ENCODE data around the gene KCTD19.

Gene KCTD19

DNA sequence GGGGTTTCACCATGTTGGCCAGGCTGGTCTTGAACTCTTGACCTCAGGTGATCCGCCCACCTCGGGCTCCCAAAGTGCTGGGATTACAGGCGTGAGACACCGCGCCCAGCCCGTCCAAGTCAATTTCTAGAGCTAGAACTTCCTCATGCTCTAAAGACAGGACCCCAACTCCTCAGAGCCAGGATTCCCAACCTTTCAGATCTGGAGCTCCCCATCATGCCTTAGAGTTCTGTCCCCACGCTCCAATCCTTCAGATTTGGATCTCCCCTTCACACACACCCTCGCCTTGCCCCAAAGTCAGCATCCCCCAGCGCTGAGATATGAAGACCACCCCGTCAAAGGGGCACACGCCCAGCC, 448 bp downstream of the KCTD19 start:
- no peak for DNase-seq (ENCODE audit: low read depth in 1 of 2, low spot score in 1 of 2)

DNA sequence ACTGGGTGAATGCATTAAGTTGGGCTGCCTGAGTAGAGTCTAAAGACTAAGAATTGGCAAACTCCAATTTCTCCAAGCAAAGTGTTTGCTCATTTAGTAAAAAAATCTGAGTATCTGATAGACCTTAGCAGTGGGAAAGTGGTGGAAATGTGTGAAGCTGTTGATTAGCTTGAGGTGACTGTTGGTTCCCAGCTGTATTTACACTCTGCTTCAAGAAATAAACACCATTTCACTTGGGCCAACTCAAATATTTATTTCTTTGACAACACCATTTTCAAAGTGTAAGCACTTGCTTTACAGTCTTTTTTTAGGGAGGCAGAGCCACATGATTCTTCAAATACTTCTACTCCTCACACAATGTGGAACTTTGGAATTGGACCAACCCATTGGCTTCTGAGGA, 8.7 kb downstream of the KCTD19 start:
- DNase-seq (ENCODE audit: low read depth in 1 of 2, low spot score in 1 of 2) = no peak

DNA sequence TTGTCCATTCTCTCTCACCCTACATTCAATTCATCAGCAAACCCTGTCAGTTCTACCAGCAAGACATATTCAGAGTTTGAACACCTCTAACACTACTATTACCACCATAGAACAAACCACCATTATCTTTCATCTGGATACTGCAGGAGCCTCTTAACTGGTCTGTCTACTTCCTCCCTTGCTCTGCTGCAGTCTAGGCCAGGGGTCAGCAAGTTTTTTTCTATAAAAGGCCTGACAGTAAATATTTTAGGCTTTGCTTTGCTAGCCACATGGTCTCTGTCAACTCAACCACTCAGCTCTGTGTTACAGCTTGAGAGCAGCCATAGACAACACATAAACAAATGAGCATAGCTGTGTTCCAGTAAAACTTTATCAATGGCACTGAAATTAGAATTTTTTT, 13.8 kb downstream of the KCTD19 start:
- DNase-seq (ENCODE audit: low read depth in 1 of 2, low spot score in 1 of 2) = no peak

DNA sequence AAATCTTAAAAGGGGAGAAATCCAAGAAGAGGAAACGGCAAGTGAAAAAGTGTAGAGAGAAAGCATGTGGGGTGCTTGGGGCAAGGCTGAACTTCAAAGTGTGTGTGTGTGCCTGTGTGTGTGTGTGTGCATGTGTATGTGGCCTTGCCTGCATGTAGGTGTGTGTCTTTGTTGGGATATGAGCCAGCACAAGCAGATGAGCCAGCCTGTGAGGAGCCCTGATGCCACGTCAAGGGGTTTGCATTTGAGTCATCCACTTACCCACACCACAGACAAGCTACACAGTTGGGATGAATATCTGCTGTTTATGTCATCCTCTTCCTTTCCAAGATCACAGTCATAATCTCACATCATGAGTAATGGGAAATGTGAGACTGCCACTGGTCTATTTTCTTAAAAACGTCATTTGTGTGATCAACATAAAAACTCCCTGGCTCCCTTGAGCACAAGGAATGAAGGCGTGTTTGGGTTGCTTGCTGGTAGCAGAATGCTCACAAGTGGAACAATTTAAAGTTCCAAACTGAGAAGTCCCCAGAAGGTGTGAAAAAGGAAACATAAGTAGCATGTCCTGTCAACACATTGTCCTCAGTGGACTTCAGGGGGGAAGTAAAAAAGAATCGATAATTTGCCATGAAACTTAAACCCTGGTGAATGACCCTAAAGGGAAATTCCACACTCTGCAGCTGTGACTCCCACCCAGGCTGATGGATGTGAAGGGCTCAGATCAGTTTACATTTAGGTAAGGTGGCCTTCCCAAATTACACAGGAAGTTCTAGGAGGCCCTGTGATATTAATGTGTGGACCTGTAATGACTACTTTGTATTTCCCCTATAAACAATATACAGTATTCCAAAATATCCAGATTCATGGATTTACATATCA, 14.7 kb downstream of the KCTD19 start:
- DNase-seq (ENCODE audit: low read depth in 1 of 2, low spot score in 1 of 2) = peak in 1 of 2 donors; percentile 62

DNA sequence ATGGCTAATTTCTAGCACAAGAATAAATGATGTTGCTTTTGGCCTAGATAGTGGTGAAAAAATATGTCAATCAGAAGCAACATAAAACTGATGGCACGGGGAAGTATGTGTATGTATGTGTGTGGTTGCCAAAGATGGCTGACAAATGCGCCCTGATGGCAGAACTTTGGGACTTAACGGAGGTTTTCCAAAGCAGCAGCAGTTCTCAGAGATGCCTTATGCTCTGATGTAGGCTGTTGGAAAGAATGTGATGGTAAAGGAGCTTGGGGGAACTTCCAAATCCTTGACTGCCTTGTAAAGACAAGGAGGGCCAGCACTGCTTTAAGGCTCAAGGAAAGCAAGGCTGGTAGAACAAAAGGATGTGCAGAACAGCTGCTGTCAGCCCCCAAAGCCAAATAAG, 16.0 kb downstream of the KCTD19 start:
- DNase-seq (ENCODE audit: low read depth in 1 of 2, low spot score in 1 of 2) = no peak

DNA sequence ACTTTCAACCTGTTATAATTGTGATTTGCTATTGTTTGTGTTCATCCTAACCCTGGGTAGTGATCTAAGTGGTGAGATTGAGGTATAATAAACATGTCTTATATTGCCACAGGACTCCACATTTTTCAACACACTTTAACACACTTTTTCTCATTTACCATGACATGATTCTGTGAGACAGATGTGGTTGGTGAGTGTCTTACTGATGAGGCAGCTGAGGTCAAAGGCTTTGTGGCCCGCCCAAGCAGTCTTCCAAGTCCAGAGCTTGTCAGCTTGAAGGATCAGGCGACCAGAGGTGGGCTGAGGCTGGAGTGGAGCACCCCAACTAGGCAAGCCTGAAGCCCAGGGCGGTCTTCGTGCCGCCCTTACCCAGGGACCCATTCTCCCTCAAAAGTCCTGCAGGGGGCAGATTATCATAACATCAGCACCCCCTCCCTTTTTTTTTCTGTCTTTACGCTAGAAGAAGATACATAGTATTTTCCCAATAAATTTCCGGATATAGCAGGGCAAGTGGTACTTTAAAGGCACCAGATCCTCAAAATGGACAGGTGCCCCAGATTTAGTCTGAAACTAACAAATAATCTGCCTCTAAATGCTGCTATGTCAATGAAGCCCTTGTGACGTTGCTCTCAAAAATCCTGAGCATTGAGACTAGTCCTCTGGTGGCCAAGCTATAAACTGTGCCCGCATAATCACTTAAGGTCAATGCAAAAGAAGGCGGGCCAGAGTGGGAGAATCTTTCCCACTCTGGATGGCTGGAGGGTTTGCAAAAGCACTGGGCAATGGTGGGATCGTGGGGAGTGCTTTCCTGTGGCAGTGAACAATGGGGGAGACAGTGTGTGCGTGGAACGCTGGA, 21.1 kb downstream of the KCTD19 start:
- DNase-seq (ENCODE audit: low read depth in 1 of 2, low spot score in 1 of 2) = no peak

DNA sequence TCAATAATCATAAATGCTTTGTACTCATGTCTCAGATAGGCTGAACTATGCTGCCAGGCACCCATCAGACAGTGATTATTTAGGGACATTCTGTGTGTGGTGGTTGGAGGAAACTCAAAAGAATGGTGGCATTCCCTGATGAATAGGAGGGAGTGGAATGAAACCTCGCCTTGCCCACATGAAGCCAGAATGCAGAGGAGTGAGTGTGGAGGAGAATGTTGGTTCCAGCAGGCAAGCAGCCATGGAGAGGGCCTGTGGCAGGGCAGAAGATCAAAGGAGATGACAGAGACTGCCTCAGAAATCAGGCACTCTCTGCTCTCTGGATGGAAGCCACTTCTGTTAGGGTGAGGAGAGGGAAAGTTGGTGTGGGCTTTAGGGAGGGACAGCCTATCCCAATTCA, 22.5 kb downstream of the KCTD19 start:
- DNase-seq (ENCODE audit: low read depth in 1 of 2, low spot score in 1 of 2) = no peak

DNA sequence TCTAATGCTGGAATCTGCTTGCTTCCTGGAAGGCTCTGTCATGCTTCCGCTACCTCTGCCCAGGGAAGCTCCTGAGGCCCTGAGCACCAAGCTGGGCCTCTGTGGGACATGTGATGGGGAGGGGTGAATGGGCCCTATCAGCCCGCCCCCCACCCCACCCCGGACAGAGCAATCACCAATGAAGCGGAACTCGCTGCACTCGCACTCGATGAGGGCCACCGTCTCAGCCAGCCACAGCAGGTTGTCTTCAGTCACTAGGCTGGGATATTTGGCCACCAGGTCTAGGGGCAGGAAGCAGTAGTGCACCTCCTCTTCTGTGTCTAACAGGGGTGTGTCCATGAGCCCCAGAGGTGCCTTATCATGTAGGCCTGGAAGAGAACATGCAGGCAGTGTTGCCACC, 23.6 kb downstream of the KCTD19 start:
- no peak for DNase-seq (ENCODE audit: low read depth in 1 of 2, low spot score in 1 of 2)

DNA sequence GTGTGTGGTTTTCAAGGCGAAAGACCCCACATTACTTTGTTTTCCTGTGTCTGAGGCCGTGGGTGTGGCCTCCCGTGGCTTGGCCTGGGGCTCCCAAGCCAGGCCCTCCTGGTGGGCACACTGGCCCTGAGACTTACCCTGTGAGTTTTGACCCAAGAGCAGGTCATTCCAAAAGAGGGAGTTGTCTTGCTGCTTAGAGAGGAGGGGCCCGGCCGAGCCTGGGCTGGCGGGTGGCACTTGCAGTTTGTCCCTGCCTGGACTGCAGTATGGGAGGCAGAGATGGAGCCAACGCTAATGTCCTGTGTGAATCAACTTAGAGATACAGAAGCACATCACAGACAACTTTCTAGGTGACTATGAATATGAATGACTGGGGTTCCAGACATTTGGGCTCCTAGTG, 24.5 kb downstream of the KCTD19 start:
- no peak for DNase-seq (ENCODE audit: low read depth in 1 of 2, low spot score in 1 of 2)

DNA sequence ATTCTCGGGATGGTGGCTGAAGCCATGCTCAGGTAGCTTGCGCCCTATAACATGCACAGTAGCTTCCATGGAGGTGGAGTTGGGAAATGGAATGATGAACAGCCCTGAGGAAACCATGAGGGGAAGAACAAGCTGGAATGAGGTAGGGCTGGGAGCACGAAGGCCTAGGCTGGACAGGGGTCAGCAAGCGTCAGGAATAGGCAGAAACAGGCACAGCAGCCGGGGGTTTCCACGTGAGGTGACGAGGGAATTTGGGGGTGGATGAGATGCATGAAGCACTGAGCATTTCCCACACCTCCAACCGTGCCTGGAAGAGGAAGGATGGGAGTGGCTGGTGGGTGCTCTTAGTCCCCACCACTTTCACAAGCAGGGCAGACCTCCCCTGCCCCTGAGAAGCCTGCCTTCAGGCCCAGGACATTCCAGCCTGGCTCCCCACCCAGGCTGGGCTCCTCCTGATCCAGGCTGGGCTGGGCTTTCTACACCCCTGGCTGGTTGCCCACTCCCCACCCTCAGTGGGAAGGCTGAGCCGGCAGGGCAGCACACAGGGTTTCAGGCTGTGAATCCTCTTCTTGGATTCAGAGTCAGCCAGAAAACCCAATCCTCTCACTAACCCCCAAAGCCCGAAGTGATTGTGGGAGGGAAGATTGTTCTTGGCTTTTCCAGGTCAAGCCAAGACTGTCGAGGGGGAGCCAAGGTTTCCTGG, 25.3 kb downstream of the KCTD19 start:
- no peak for DNase-seq (ENCODE audit: low read depth in 1 of 2, low spot score in 1 of 2)

DNA sequence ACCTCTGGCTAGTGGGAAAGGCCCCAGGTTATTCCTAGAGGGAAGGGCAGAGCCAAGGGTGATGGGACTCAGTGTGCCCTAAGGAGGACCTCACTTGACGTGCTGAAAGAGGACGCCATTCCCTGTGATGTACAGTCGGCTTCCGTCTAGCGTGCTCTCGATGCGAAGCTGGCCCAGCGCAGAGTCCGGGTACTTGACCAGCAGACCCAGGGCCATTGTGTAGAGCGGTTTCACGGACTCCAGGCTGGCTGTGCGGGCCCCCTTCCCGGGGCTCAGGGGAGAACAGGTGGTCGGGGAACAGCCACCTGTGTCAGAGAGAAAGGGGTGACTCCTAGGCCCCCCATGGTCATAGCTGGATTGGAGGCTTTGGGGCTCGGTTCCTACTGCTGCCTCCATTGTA, 27.3 kb downstream of the KCTD19 start:
- no peak for DNase-seq (ENCODE audit: low read depth in 1 of 2, low spot score in 1 of 2)

DNA sequence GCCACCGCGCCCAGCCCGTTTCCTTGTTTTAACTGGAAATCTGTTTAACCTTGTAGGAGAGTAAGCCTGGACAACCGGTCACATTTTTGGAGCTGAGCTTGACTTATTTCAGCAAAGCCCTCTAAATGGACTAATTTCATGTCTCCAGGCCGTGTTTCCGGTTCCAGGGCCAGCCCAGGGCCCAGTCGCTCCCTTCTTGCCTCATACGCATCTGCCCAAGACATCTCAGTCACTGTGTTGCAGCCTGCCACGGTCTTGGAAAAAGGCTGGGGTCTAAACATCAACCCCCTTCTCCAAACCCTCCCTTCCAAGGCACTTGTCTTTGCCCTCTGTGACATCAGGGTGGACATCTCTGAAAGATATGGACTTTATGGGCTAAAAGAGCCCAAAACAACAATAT, 28.3 kb downstream of the KCTD19 start:
- DNase-seq (ENCODE audit: low read depth in 1 of 2, low spot score in 1 of 2) = no peak

DNA sequence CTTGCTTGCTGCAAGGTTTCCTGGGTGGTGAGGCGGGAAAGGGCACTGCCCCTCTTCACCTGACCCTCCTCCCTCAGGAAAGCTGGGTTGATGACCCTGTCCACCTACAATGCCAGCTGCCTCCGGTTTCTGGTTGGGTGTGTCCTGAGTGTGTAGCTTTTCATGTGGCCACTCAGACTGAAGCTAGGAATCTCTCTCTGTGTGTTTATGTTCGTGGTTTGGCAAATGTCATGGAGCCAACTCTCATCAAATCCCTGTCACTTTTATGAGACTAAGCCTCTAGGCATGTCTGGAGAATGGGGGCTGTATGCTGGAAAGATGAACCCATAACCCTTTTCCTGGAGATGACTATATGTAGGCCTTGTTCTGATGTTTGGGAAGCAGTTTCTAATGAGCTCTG, 30.1 kb downstream of the KCTD19 start:
- no peak for DNase-seq (ENCODE audit: low read depth in 1 of 2, low spot score in 1 of 2)

DNA sequence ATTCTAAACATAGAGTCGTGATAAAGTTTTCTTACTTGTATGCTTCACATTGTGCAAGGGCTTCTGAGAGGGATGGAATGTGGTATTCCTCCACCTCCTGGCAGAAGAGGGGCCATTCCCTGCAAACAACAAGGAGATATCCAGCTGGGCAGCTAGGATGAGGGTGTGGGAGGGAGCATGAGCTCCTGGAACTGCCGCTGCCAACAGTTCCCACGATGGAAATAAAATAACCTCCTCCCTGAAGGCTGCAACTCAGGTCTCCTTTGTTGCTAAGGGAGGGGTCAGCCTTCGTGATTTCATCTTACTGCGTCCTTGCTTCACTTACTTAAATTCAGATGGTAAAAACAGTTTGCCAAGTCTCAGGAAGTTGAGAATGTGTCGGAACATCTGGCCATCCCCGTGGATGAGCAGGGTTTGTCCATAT, 31.6 kb downstream of the KCTD19 start:
- no peak for DNase-seq (ENCODE audit: low read depth in 1 of 2, low spot score in 1 of 2)

DNA sequence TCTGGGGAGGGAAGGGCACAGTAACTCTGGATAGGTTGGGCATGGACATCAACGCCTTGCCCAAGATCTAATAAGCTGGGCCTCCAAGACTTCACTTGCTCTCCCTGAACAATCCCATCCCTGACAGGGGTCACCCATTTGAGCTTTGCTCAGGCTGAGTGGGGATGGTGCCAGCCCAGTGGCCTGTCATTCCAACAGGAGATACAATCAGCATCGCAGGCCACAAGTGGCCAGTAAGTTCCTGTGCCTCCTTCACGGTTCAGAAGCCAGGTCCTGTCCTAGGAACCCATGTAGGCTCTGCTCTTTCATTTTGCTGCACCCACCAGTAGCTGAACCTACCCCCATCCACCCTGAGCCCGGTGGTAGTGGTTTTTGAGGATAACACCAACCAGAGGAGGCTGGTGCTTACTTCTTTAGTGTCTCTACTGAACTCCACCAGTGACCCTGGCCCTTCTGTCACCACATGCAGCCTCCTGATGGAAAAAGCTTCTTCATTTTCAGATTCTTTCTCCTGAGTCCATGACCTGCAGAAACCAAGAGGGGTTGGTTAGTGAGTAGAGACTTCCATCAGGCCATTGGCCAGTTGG, 32.3 kb downstream of the KCTD19 start:
- DNase-seq (ENCODE audit: low read depth in 1 of 2, low spot score in 1 of 2) = no peak

DNA sequence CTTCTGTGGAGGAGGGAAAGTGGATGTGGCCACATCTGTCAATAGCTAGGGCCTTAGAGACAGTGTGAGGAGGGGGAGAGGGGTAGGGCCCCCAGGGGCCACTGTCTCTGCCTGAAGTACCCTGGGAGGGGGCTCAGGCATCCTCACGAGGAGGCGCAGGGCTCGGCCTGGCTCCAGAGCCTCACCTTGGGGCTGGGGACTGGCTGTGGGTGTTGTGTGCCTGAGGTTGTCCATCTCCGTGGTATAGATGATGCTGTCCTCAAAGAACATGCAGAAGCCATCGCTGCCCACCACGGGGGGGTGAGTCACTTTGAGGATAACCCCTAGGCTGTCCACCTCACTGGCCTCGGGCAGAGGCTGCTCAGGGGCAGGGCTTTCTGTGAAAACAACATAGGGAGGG, 35.1 kb downstream of the KCTD19 start:
- no peak for DNase-seq (ENCODE audit: low read depth in 1 of 2, low spot score in 1 of 2)

DNA sequence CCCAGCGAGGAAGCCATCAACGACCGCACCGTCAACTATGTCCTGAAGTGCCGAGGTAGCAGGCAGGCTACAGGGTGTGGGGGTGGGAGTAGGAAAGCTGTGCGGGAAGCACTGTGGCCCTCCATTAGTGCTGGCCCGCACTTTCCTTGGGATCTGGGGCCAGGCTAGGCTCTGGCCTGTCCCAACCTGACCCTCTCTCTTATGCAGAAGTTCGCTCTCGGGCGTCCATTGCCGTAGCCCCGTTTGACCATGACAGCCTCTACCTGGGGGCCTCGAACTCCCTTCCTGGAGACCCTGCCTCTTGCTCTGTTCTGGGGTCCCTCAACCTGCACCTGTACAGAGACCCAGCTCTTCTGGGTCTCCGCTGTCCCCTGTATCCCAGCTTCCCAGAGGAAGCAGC, 38.6 kb downstream of the KCTD19 start:
- DNase-seq (ENCODE audit: low read depth in 1 of 2, low spot score in 1 of 2) = no peak

DNA sequence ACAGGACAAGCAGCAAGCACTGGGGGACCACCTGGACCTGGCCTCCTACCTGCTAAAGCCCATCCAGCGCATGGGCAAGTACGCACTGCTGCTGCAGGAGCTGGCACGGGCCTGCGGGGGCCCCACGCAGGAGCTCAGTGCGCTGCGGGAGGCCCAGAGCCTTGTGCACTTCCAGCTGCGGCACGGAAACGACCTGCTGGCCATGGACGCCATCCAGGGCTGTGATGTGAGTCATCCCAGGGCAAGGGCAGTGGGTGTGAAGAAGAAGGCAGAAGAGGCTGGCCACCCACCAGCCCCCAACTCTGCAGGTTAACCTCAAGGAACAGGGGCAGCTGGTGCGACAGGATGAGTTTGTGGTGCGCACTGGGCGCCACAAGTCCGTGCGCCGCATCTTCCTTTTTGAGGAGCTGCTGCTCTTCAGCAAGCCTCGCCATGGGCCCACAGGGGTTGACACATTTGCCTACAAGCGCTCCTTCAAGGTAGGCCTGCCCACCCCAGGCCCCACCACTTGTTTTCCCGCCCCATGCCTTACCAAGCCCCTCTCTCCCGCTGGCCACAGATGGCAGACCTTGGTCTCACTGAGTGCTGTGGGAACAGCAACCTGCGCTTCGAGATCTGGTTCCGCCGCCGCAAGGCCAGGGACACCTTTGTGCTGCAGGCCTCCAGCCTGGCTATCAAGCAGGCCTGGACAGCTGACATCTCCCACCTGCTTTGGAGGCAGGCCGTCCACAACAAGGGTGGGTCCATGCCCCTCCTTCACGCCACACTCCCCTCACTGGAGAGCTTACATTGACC, 39.9 kb downstream of the KCTD19 start:
- no peak for DNase-seq (ENCODE audit: low read depth in 1 of 2, low spot score in 1 of 2)

DNA sequence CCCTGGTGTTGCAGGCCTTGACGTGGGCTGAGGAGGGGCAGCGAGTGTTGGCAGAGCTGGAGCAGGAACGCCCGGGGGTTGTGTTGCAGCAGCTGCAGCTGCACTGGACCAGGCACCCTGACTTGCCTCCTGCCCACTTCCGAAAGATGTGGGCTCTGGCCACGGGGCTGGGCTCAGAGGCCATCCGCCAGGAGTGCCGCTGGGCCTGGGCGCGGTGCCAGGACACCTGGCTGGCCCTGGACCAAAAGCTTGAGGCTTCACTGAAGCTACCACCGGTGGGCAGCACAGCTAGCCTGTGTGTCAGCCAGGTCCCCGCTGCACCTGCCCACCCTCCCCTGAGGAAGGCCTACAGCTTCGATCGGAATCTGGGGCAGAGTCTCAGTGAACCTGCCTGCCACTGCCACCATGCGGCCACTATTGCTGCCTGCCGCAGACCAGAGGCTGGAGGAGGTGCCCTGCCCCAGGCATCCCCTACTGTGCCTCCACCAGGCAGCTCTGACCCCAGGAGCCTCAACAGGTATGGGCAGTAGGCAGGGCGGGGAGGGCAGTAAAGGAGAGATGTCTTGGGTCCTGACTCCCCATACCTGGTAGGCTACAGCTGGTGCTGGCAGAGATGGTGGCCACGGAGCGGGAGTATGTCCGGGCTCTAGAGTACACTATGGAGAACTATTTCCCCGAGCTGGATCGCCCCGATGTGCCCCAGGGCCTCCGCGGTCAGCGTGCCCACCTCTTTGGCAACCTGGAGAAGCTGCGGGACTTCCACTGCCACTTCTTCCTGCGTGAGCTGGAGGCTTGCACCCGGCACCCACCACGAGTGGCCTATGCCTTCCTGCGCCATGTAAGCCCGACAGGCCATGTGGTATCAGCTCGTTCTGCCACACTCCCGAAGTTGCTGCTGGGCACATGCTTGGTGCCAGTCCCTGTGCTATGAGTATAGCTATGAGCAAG, 41.6 kb downstream of the KCTD19 start:
- no peak for DNase-seq (ENCODE audit: low read depth in 1 of 2, low spot score in 1 of 2)
